Muscle layer of duodenum (tissue), 2 donors: ENCODE results near the gene GLDN.
A peak's percentile ranks its signal among the peaks of the same experiment; 100 is the strongest.

Experiments used
- H3K27ac ChIP-seq: one replicate; pipeline ENCODE4 v1.7.0; 2013; ENCODE audit warnings: mild to moderate bottlenecking, low read length
- H3K27me3 ChIP-seq: one replicate; pipeline ENCODE4 v1.7.0; 2013; ENCODE audit warnings: low read depth, mild to moderate bottlenecking, control low read depth, low read length
- H3K36me3 ChIP-seq, 2 donors: one replicate each; pipeline ENCODE4 v1.7.0; 2013; ENCODE audit warnings: low read length in 2 of 2, control low read depth in 1 of 2, mild to moderate bottlenecking in 1 of 2; ENCODE audit not compliant: insufficient read depth in 2 of 2, control insufficient read depth in 1 of 2
- H3K4me1 ChIP-seq, 2 donors: one replicate each; pipeline ENCODE4 v1.7.0; 2013; ENCODE audit warnings: low read length in 2 of 2, mild to moderate bottlenecking in 2 of 2, control low read depth in 1 of 2, moderate library complexity in 1 of 2; ENCODE audit not compliant: insufficient read depth in 2 of 2, control insufficient read depth in 1 of 2
- H3K4me3 ChIP-seq, 2 donors: one replicate each; pipeline ENCODE4 v1.7.0; 2013; ENCODE audit warnings: low read length in 2 of 2, low read depth in 1 of 2, mild to moderate bottlenecking in 1 of 2
- H3K9me3 ChIP-seq, 2 donors: one replicate each; pipeline ENCODE4 v1.7.0; 2013; ENCODE audit warnings: low read length in 2 of 2, control low read depth in 1 of 2, mild to moderate bottlenecking in 1 of 2; ENCODE audit not compliant: control insufficient read depth in 1 of 2
- donor health status: healthy.

Gene GLDN

DNA sequence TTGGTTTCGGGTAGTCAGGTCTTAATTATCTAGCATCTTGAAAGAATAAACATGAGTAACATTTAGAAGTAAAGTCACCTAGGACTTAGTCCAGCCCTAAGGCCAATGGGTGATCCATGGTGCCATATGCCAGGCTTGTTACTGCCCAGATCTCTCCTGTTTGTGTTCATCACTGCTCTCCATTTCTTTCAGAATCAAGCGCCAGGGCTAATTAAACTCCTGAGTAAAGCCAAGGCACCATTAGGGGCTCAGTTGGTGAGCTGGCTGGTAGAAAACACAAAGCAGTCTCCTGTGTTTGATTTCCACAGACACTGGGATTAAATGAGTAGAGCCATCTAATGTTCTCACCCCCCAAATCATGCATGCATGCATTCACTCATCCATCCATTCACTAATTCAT lies 14.4 kb upstream of the GLDN start:
- H3K27me3 ChIP-seq, result no peaks in the 10 kb centered on the region
- no peak overlapping the region for H3K27ac ChIP-seq
- H3K4me3 ChIP-seq, result no peak overlapping the region
- H3K36me3 ChIP-seq, result no peaks in the 10 kb centered on the region
- no peaks in the 10 kb centered on the region for H3K9me3 ChIP-seq
- H3K4me1 ChIP-seq, result peaks cover 7 to 8% of the 10 kb centered on the region in 2 donors

DNA sequence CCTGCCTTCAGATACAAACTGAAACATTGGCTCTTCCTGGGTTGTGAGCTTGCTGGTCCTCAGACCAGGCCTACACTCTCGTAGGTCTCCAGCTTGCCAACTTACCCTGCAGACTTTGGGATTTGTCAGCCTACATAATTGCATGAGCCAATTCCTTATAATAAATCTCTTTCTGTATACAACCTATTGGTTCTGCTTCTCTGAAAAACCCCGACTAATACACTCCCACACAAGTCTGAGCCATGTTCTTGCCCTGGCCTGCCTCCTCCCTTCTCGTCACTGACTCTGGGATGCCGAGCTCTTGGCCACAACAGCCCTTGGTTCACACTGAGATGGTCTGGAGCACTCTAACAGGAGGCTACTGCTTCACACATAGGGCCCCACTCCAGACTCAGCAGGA lies 12.5 kb upstream of the GLDN start:
- H3K4me1 ChIP-seq, result peaks cover 0 to 6% of the 10 kb centered on the region in 2 donors
- H3K4me3 ChIP-seq, result no peak overlapping the region
- no peak overlapping the region for H3K27ac ChIP-seq
- H3K9me3 ChIP-seq, result no peaks in the 10 kb centered on the region
- H3K36me3 ChIP-seq, result no peaks in the 10 kb centered on the region
- H3K27me3 ChIP-seq, result no peaks in the 10 kb centered on the region

- no peaks in the 10 kb centered on the region for H3K9me3 ChIP-seq
- H3K4me3 ChIP-seq, result no peak overlapping the region
- peaks cover 0 to 14% of the 10 kb centered on the region in 2 donors for H3K4me1 ChIP-seq
- H3K27ac ChIP-seq, result no peak overlapping the region
- no peaks in the 10 kb centered on the region for H3K27me3 ChIP-seq
- no peaks in the 10 kb centered on the region for H3K36me3 ChIP-seq
These were observed 10.3 kb upstream of the GLDN start for GRCh38 chr15:51331141-51331540.

- no peak overlapping the region for H3K4me3 ChIP-seq
- no peaks in the 10 kb centered on the region for H3K27me3 ChIP-seq
- H3K9me3 ChIP-seq, result no peaks in the 10 kb centered on the region
- H3K27ac ChIP-seq, result no peak overlapping the region
- peaks cover 0 to 21% of the 10 kb centered on the region in 2 donors for H3K4me1 ChIP-seq
- H3K36me3 ChIP-seq, result no peaks in the 10 kb centered on the region
These were observed 9.0 kb upstream of the GLDN start for GRCh38 chr15:51332206-51333147.

GRCh38 chr15:51333571-51333970 lies 7.9 kb upstream of the GLDN start:
- no peaks in the 10 kb centered on the region for H3K9me3 ChIP-seq
- no peak overlapping the region for H3K27ac ChIP-seq
- H3K4me1 ChIP-seq, result peaks cover 0 to 21% of the 10 kb centered on the region in 2 donors
- no peaks in the 10 kb centered on the region for H3K36me3 ChIP-seq
- H3K27me3 ChIP-seq, result no peaks in the 10 kb centered on the region
- no peak overlapping the region for H3K4me3 ChIP-seq

DNA sequence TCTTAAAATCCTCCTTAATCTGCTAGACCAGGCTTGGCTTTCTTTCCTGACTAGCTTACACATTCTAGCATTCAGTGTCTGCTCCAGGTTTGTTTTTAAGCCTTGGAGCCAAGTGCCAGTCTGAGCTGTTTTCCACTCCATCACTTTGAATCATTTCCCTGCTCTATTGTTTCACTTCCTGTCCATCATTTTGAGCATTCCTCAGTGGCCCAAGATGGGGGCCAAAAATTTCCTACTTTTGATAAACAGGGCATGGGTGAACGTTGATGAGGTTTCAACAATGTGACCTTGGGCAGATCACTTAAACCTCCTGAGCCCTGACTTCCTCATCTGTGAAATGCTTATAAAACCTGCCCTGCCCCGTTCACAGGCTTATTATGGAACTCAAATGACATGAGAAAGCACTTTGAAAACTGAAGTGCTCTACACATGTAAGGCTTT lies 7.4 kb upstream of the GLDN start:
- Histone ChIP-seq H3K27ac (no peak overlapping the region), H3K4me1 (peaks cover 0 to 21% of the 10 kb centered on the region in 2 donors), H3K36me3 (no peaks in the 10 kb centered on the region), H3K27me3 (no peaks in the 10 kb centered on the region), H3K4me3 (no peak overlapping the region), H3K9me3 (no peaks in the 10 kb centered on the region)

- no peaks in the 10 kb centered on the region for H3K27me3 ChIP-seq
- H3K4me1 ChIP-seq, result peaks cover 0 to 21% of the 10 kb centered on the region in 2 donors
These were observed 6.4 kb upstream of the GLDN start for GRCh38 chr15:51335087-51335486.

GRCh38 chr15:51335538-51336410 lies 5.7 kb upstream of the GLDN start:
- no peaks in the 10 kb centered on the region for H3K36me3 ChIP-seq
- no peaks in the 10 kb centered on the region for H3K9me3 ChIP-seq
- H3K4me3 ChIP-seq, result no peak overlapping the region
- H3K27me3 ChIP-seq, result no peaks in the 10 kb centered on the region
- no peak overlapping the region for H3K27ac ChIP-seq
- peaks cover 0 to 21% of the 10 kb centered on the region in 2 donors for H3K4me1 ChIP-seq

More at GRCh38 chr15:51335087-51335486, 6.4 kb upstream of the GLDN start:
- H3K9me3 ChIP-seq, result no peaks in the 10 kb centered on the region
- H3K36me3 ChIP-seq, result no peaks in the 10 kb centered on the region
- H3K27ac ChIP-seq, result no peak overlapping the region
- H3K4me3 ChIP-seq, result no peak overlapping the region

- Histone ChIP-seq H3K36me3 (no peaks in the 10 kb centered on the region), H3K9me3 (no peaks in the 10 kb centered on the region), H3K4me1 (peaks cover 0 to 16% of the 10 kb centered on the region in 2 donors), H3K27me3 (no peaks in the 10 kb centered on the region), H3K4me3 (no peak within 1 kb of the TSS), H3K27ac (no peak within 1 kb of the TSS)
These were observed 3.0 kb upstream of the GLDN start, which contains the start of gene CYP19A1 for GRCh38 chr15:51338496-51338895. Gene CYP19A1 (minus strand): TSS chr15:51338596. CDS start chr15:51242912, 95,684 bp downstream.

- no peak overlapping the region for H3K27ac ChIP-seq
- no peaks in the 10 kb centered on the region for H3K9me3 ChIP-seq
- no peaks in the 10 kb centered on the region for H3K36me3 ChIP-seq
- H3K27me3 ChIP-seq, result no peaks in the 10 kb centered on the region
- H3K4me3 ChIP-seq, result peak overlapping the region; percentile 17 to 66
- H3K4me1 ChIP-seq, result no peaks in the 10 kb centered on the region
These were observed 958 bp downstream of the GLDN start for GRCh38 chr15:51342227-51342999.
